GM12801 (cell line): ENCODE measurements around the gene SIRPB1.

Experiments used
- TF ChIP-seq, protein P1 (sequence below): IDR thresholded peaks from one replicate; pipeline ENCODE4 v1.5.1; 2011; ENCODE audit warnings: control low read depth; ENCODE audit not compliant: insufficient read length; ENCODE audit errors: extremely low read depth

SIRPB1 gene

DNA sequence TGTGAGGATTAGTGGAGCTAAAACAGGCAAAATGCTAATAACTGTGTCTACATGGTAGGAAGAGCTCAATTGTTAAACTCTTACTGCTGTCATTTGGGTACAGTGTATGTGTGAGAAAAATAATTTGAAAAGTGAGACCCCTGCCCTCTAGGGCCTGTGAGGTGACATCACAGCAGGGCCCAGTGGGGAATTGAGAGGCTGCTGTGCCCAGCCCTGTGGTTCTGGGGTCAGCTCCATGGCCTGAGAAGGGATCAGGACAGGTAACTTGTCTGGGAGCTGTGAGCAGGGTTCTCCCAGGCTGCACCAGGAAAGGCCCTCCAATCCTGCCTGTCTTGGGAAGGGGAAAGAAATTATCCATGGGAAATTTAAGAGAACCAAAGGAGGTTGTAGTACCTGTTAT is 1.3 kb downstream of the SIRPB1 start:
- TF ChIP-seq, protein P1, sequence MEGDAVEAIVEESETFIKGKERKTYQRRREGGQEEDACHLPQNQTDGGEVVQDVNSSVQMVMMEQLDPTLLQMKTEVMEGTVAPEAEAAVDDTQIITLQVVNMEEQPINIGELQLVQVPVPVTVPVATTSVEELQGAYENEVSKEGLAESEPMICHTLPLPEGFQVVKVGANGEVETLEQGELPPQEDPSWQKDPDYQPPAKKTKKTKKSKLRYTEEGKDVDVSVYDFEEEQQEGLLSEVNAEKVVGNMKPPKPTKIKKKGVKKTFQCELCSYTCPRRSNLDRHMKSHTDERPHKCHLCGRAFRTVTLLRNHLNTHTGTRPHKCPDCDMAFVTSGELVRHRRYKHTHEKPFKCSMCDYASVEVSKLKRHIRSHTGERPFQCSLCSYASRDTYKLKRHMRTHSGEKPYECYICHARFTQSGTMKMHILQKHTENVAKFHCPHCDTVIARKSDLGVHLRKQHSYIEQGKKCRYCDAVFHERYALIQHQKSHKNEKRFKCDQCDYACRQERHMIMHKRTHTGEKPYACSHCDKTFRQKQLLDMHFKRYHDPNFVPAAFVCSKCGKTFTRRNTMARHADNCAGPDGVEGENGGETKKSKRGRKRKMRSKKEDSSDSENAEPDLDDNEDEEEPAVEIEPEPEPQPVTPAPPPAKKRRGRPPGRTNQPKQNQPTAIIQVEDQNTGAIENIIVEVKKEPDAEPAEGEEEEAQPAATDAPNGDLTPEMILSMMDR = no peak

DNA sequence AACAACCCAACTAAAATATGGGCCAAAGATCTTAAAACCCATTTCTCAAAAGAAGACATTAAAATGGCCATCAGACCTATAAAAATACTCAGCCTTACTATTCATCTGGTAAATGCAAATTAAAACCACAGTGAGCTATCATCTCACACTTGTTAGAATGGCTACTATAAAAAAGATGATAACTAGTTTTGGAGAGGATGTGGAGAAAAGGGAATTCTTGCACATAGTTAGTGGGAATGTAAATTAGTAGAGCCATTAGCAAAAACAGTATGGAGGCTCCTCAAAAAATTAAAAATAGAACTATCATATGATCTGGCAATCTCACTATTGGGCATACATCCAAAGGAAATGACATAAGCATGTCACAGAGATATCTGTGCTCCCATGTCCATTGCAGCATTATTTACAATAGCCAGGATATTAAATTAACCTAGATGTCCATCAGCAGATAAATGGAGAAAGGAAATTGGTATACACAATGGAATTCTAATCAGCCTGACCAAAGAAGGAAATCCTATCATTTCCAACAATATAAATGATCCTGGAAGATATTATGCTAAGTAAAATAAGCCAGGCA is 2.9 kb downstream of the SIRPB1 start:
- TF ChIP-seq, protein P1 = no peak

DNA sequence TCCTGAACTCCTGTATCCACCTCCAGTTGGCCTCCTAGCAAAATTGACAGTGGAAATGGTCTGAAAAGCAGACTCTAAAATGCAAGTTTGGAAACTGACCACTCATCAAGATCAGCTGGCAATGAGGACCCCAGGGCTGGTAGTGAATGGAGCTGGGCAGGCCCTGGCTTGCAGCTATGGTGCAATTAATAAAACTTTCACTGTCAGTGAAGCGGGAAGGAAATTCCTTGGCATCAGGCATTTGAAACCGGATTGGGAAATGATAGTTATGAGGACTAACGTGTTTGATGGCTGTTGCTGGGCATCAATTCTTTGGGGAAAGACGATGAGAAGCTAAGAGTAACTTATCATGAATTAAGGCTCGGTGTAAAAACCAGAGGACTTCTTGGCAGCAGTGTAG is 19.1 kb downstream of the SIRPB1 start:
- TF ChIP-seq, protein P1 = no peak

DNA sequence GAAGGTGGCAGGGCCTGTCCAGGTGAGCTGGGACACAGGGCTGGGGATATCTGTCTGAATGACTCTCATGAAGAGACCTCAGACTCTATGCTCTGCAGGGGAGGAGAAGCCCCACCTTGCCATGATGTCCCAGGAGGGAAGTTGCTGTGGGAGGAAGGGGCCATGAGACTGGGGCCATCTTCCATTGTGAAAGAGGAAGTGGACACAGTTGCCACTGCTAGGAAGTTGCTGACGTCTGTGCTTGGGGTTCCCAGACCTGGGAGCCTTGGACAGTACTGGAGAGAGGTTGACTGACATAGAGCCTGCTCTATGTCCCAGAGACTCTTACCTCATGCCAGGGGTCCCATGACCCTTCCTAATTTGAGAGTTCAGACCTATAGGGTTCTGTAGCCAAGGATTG is 24.5 kb downstream of the SIRPB1 start:
- TF ChIP-seq, protein P1 = no peak

DNA sequence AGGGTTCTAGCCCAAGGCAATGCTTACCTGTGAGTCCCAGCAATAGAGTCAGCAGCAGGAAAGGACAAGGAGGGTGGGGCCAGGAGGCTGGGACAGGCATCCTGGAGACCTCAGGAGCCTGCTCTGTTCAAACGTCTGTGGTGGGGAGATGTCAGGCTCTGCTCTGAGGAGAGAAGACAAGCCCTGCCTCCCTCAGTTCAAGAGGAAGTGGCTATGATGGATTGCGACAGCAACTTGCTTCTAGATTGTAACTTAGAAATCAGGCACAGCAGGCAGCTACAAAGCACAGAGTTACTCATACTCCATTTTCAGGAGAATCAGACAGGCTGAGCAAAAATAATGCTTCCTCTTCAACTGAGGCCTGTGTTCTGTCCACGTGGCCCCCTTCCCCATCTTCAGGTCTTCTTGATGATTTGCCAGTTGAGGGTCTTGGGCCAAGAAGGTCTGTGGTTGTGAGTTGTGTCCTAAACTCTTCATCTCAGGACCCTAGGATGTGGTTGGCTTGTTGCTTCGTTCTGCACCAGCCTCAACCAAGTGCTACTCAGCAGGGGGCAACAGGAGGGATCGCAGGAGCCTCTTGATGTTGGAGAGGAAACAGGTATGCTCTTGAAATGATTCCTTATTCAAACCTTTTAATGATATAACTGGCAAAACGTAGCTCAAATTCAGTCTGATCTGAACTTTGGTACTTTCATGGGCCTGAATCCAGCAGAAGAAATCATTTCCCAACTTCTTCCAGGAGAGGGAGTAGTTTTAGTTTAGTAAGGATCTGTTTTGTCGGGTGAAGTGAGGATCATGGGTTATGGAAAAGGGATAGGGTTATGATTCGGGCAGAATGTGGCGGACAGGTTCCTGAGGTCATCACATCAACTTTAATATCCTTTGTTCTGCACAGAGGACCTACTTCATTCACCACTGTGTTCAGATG is 31.0 kb downstream of the SIRPB1 start:
- TF ChIP-seq, protein P1 = no peak

DNA sequence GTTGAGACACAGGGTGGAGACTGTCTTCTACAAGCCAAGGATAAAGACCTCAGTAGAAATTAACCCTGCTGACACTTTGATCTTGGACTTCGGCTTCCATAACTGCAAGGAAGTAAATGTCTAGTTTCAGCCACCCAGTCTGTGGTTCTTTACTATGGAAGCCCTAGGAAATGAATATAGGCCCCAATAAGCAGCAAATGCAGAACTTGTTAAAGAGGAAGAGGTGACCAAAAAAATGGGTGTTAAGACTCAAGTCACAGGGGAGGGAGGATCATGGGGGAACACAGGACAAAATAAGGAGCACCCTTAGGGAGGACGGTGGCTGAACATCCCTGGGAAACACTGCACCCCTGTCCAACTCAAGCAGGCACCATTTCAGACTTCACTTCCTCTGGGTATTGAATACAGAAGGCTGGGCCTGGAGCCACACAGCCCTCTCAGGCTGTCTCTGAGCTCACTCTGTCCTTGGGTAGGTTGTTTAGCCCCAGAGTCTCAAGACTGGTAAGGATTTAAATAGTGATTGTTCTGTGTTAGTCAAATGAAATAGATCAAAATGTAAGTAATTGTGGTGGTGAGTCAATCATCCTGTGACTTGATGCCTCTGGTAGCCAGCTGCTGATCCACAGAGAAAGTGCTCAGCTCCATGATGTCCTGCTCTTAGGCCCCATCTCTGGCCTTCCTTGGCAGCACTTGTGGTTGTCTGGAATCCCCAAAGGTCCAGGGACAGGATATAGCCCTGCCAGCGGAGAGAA is 31.9 kb downstream of the SIRPB1 start:
- TF ChIP-seq, protein P1 = no peak

DNA sequence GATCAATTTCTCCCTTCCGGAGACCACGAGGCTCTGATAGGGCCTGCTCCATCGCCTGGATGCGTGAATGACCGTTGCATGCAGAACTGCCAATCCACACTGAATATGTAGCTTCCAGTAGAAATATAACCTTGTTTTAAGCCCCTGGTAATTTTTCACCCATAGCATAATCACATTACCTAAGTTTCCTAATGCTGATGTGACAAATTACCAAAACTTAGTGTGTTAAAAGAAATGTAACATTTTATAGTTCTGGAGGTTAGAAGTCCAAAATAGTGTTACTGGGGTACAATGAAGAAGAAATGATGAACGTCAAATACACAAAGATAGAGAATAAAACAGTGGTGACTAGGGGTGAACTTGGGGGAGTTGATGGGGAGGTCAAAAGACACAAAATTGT is 40.3 kb downstream of the SIRPB1 start:
- TF ChIP-seq, protein P1 = no peak
